ENCODE results near the gene VSIG8.

GRCh38 chr1:159879977-159880376 lies 17.5 kb upstream of the VSIG8 start:
- TF ChIP-seq ZSCAN29 (IDR thresholded peaks at IDR 0.05): no peak
- no peak for TF ChIP-seq POLR2A (conservative IDR thresholded peaks at IDR 0.05)
- TF ChIP-seq GATA2 (CRISPR knock-in tag; IDR thresholded peaks at IDR 0.05): no peak
- TF ChIP-seq RAD21 (CRISPR knock-in tag; conservative IDR thresholded peaks at IDR 0.05 in 1 of 2, IDR thresholded peaks at IDR 0.05 in 1 of 2): no peak
- no peak for TF ChIP-seq CC2D1A (IDR thresholded peaks at IDR 0.05)
- TF ChIP-seq TEAD4 (IDR thresholded peaks at IDR 0.05; ENCODE audit: low read length): no peak
- no peak for TF ChIP-seq TEAD4 (CRISPR knock-in tag; IDR thresholded peaks at IDR 0.05; ENCODE audit: borderline replicate concordance)
- no peak for TF ChIP-seq HCFC1 (IDR thresholded peaks at IDR 0.05; ENCODE audit: low read depth, low read length)

Measured in K562 (cell line).